Cardiac muscle cell (in vitro differentiated cells and primary cell): ENCODE measurements around the gene SYNPO. TPM values are rescaled to one million over a fixed set of nuclear protein-coding genes. Genes with fewer than 3 reads are reported as not detected.

Experiments
- DNase-seq, 2 donors: peaks; one replicate each; pipeline versions ENCODE4 v3.0.0 to v3.0.0-alpha.2; 2010 to 2017; ENCODE audit warnings: low read depth in 1 of 2, low spot score in 1 of 2
- H3K27ac ChIP-seq: fragments of 200-600 bp; sonication (generic); 2 replicates; pipeline ENCODE4 v1.5.1; 2016
- H3K27me3 ChIP-seq: fragments of 200-600 bp; sonication (generic); 2 replicates; pipeline ENCODE4 v1.6.0; 2016; ENCODE audit warnings: control low read depth
- H3K36me3 ChIP-seq: fragments of 200-600 bp; sonication (generic); 2 replicates; pipeline ENCODE4 v1.5.1; 2016; ENCODE audit warnings: control low read depth
- H3K4me1 ChIP-seq: fragments of 200-600 bp; sonication (generic); 2 replicates; pipeline ENCODE4 v1.8.1; 2017; ENCODE audit warnings: low read depth, mild to moderate bottlenecking, mixed run types
- H3K4me3 ChIP-seq: fragments of 200-600 bp; sonication (generic); 2 replicates; pipeline ENCODE4 v1.5.1; 2016; ENCODE audit warnings: mild to moderate bottlenecking
- H3K9me3 ChIP-seq: fragments of 200-600 bp; sonication (generic); 2 replicates; pipeline ENCODE4 v1.5.1; 2017; ENCODE audit warnings: low read depth, mild to moderate bottlenecking, control low read depth
- CTCF ChIP-seq: IDR thresholded peaks from 2 replicates; pipeline ENCODE4 v1.5.1; 2012; ENCODE audit warnings: low read depth, mild to moderate bottlenecking, low read length
- polyA plus RNA-seq: library from polyadenylated mRNA; unstranded; fragments of >200 nt; fragmentation: Nextera tagmentation; extraction: Ambion mirVana; gene quantifications from 2 replicates; pipeline ENCODE4 v1.2.1, GENCODE V29; 2016
- total RNA-seq: library from RNA; depleted of rRNA; stranded (reverse); fragments of >200 nt; gene quantifications from 2 replicates; pipeline ENCODE4 v1.2.3, GENCODE V29; 2016

The SYNPO gene
- total and polyA plus RNA-seq, 2 experiments from 2014 or later = 1.1 to 2.7 TPM

DNA sequence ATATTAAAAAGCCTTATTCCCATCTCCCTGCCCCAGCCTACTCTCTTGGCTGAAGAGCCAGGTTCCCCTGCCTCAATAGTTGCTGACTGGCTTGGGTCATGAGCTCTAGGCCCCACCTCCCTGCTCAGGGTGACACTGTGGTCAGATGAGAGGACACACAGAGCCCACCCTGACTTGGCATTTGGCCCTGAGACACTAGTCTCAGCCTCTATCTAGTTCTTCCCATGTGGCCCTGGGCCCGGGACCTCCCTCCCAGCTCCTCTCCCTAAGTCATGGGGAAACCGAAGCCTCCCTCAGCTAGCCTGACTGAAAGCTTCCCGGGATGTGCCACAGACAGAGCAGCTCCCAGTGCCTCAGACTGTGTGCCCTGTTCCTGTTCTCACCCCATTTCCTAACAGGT lies 14.8 kb downstream of the SYNPO start:
- Histone ChIP-seq H3K4me3 (no peak overlapping the region), H3K27ac (no peak overlapping the region), H3K36me3 (no peaks in the 10 kb centered on the region), H3K9me3 (no peaks in the 10 kb centered on the region), H3K27me3 (no peaks in the 10 kb centered on the region), H3K4me1 (peaks cover 12% of the 10 kb centered on the region)
- no peak for DNase-seq
- TF ChIP-seq CTCF = no peak

GRCh38 chr5:150656191-150657132 lies 16.0 kb downstream of the SYNPO start:
- no peaks in the 10 kb centered on the region for H3K36me3 ChIP-seq
- peak; percentile 44 for TF ChIP-seq CTCF
- peak overlapping the region; percentile 53 for H3K4me3 ChIP-seq
- H3K27ac ChIP-seq = no peak overlapping the region
- no peaks in the 10 kb centered on the region for H3K27me3 ChIP-seq
- peaks cover 19% of the 10 kb centered on the region for H3K4me1 ChIP-seq
- peak; percentile 73 to 85 for DNase-seq
- no peaks in the 10 kb centered on the region for H3K9me3 ChIP-seq

DNA sequence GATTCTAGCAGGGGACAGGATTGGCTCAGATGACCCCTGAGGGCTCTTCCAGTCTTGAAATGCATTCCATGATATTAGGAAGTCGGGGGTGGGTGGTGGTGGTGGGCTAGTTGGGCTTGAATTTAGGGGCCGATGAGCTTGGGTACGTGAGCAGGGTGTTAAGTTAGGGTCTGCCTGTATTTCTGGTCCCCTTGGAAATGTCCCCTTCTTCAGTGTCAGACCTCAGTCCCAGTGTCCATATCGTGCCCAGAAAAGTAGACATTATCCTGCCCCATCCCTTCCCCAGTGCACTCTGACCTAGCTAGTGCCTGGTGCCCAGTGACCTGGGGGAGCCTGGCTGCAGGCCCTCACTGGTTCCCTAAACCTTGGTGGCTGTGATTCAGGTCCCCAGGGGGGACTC lies 17.7 kb downstream of the SYNPO start:
- TF ChIP-seq CTCF = no peak
- no peaks in the 10 kb centered on the region for H3K9me3 ChIP-seq
- H3K36me3 ChIP-seq = no peaks in the 10 kb centered on the region
- no peak overlapping the region for H3K4me3 ChIP-seq
- DNase-seq = no peak
- no peaks in the 10 kb centered on the region for H3K27me3 ChIP-seq
- peak overlapping the region; percentile 52 for H3K27ac ChIP-seq
- peaks cover 19% of the 10 kb centered on the region for H3K4me1 ChIP-seq

DNA sequence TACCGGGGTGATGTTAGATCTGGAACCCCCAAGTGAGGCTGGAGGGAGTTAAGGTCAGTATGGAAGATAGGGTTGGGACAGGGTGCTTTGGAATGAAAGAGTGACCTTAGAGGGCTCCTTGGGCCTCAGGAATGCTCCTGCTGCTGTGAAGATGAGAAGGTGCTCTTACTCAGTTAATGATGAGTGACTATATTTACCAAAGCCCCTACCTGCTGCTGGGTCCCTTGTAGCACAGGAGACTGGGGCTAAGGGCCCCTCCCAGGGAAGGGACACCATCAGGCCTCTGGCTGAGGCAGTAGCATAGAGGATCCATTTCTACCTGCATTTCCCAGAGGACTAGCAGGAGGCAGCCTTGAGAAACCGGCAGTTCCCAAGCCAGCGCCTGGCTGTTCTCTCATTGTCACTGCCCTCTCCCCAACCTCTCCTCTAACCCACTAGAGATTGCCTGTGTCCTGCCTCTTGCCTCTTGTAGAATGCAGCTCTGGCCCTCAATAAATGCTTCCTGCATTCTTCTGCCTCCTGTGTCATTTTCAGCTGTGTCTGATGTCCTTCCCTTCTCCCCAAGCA lies 18.3 kb downstream of the SYNPO start:
- H3K36me3 ChIP-seq = no peaks in the 10 kb centered on the region
- peak in 1 of 2 donors; percentile 59 for DNase-seq
- no peaks in the 10 kb centered on the region for H3K27me3 ChIP-seq
- peak overlapping the region; percentile 52 for H3K27ac ChIP-seq
- TF ChIP-seq CTCF = no peak
- H3K9me3 ChIP-seq = no peaks in the 10 kb centered on the region
- H3K4me3 ChIP-seq = no peak overlapping the region
- H3K4me1 ChIP-seq = peaks cover 19% of the 10 kb centered on the region

DNA sequence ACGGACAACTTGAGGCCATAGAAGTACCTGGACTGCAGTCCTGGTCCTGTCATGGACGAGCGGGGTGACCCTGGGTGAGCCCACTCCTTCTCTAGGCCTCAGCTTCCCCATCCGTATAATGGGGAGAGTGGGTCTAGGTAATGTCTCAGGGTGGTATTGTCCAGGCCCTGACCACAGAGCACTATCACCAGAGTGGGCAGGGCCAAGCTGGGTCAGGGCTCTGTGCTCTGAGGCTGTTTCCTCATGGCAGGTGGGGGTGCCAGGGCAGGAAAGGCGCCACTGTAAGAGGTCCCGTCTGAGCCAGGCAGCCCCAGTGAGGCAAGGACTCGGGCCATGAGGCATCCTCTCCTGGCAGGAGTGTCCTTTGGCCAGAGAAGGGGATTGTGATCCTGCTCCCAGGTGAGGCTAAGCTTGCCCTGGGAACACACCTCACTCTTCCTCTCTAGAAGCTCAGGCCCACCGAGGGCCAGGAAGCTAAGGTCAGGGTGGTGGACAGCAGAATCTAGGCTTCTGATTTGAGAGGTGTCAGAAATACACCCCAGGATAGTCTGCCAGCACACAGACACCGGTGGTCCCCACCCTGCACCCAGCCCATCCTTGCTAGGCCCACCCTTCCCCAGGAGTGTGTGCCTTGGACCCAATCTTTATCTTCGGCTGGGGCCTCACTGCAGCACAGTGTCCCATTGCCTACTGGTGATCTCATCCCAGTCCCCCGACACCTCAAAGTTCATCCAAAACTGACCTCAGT lies 19.1 kb downstream of the SYNPO start:
- peak overlapping the region; percentile 52 for H3K27ac ChIP-seq
- no peaks in the 10 kb centered on the region for H3K27me3 ChIP-seq
- no peaks in the 10 kb centered on the region for H3K9me3 ChIP-seq
- H3K4me1 ChIP-seq = peaks cover 19% of the 10 kb centered on the region
- no peaks in the 10 kb centered on the region for H3K36me3 ChIP-seq
- DNase-seq = no peak
- H3K4me3 ChIP-seq = no peak overlapping the region
- no peak for TF ChIP-seq CTCF
